GM19351 (cell line): ENCODE results near the gene AXIN2.
"Not testable (repeated sequence)": the region's sequence is repeated elsewhere in the genome, so short reads cannot be mapped to it uniquely, and the experiment has no call there.

Experiments
- ATAC-seq: cut with Tn5 transposase; IDR thresholded peaks from one replicate; pipeline ENCODE4 v1.9.1; 2021; ENCODE audit warnings: mild to moderate bottlenecking, moderate library complexity; ENCODE audit not compliant: unreplicated experiment

The AXIN2 gene

GRCh38 chr17:65523411-65523810 is 38.0 kb downstream of the AXIN2 start:
- no peak for ATAC-seq

- ATAC-seq, result no peak
Observed at GRCh38 chr17:65522751-65523404, 38.6 kb downstream of the AXIN2 start.

GRCh38 chr17:65519462-65519861 is 42.0 kb downstream of the AXIN2 start:
- ATAC-seq, result no peak

GRCh38 chr17:65518256-65518655 is 43.2 kb downstream of the AXIN2 start:
- no peak for ATAC-seq

- ATAC-seq, result no peak
Observed at GRCh38 chr17:65515959-65516948, 45.2 kb downstream of the AXIN2 start.

GRCh38 chr17:65515512-65515911 is 45.9 kb downstream of the AXIN2 start:
- no peak for ATAC-seq

- ATAC-seq, result no peak
Observed at GRCh38 chr17:65514541-65514940, 46.9 kb downstream of the AXIN2 start.

- ATAC-seq, result no peak
Observed at GRCh38 chr17:65514082-65514481, 47.4 kb downstream of the AXIN2 start.

- no peak for ATAC-seq
Observed at GRCh38 chr17:65511316-65511715, 50.1 kb downstream of the AXIN2 start.

- peak; percentile 70 for ATAC-seq
Observed at GRCh38 chr17:65509032-65509431, 52.4 kb downstream of the AXIN2 start.

- ATAC-seq, result not testable (repeated sequence)
Observed at GRCh38 chr17:65504673-65505072, 56.8 kb downstream of the AXIN2 start.

GRCh38 chr17:65504141-65504540 is 57.3 kb downstream of the AXIN2 start:
- no peak for ATAC-seq

- no peak for ATAC-seq
Observed at GRCh38 chr17:65503557-65503956, 57.9 kb downstream of the AXIN2 start.

GRCh38 chr17:65498816-65499215 is 62.6 kb downstream of the AXIN2 start:
- no peak for ATAC-seq

- ATAC-seq, result no peak
Observed at GRCh38 chr17:65496801-65497200, 64.6 kb downstream of the AXIN2 start.

GRCh38 chr17:65495122-65496055 is 66.1 kb downstream of the AXIN2 start:
- no peak for ATAC-seq

GRCh38 chr17:65489413-65490155 is 71.9 kb downstream of the AXIN2 start:
- ATAC-seq, result no peak

GRCh38 chr17:65488665-65489064 is 72.8 kb downstream of the AXIN2 start:
- ATAC-seq, result no peak

- ATAC-seq, result no peak
Observed at GRCh38 chr17:65487990-65488389, 73.5 kb downstream of the AXIN2 start.

GRCh38 chr17:65487161-65487560 is 74.3 kb downstream of the AXIN2 start:
- ATAC-seq, result no peak
